Duodenal mucosa (tissue), 2 donors: Measurements from ENCODE around the gene SLC39A5.

Experiments
- H3K27ac ChIP-seq: one replicate; pipeline ENCODE4 v1.7.0; 2013; ENCODE audit warnings: low read depth, low read length
- H3K27me3 ChIP-seq, 2 donors: one replicate each; pipeline ENCODE4 v1.7.0; 2013; ENCODE audit warnings: low read length in 2 of 2, control low read depth in 1 of 2; ENCODE audit not compliant: insufficient read depth in 2 of 2, control insufficient read depth in 1 of 2
- H3K36me3 ChIP-seq, 2 donors: one replicate each; pipeline ENCODE4 v1.7.0; 2013; ENCODE audit warnings: low read length in 2 of 2, control low read depth in 1 of 2; ENCODE audit not compliant: insufficient read depth in 2 of 2, control insufficient read depth in 1 of 2
- H3K4me1 ChIP-seq, 2 donors: one replicate each; pipeline ENCODE4 v1.7.0; 2013; ENCODE audit warnings: low read length in 2 of 2, control low read depth in 1 of 2; ENCODE audit not compliant: insufficient read depth in 2 of 2, control insufficient read depth in 1 of 2
- H3K4me3 ChIP-seq, 2 donors: one replicate each; pipeline ENCODE4 v1.7.0; 2013; ENCODE audit warnings: low read length in 2 of 2, low read depth in 1 of 2
- H3K9ac ChIP-seq, 2 donors: one replicate each; pipeline ENCODE4 v1.7.0; 2013; ENCODE audit warnings: low read length in 2 of 2, low read depth in 1 of 2
- H3K9me3 ChIP-seq, 2 donors: one replicate each; pipeline ENCODE4 v1.7.0; 2013; ENCODE audit warnings: low read length in 2 of 2, control low read depth in 1 of 2; ENCODE audit not compliant: control insufficient read depth in 1 of 2

SLC39A5 gene

DNA sequence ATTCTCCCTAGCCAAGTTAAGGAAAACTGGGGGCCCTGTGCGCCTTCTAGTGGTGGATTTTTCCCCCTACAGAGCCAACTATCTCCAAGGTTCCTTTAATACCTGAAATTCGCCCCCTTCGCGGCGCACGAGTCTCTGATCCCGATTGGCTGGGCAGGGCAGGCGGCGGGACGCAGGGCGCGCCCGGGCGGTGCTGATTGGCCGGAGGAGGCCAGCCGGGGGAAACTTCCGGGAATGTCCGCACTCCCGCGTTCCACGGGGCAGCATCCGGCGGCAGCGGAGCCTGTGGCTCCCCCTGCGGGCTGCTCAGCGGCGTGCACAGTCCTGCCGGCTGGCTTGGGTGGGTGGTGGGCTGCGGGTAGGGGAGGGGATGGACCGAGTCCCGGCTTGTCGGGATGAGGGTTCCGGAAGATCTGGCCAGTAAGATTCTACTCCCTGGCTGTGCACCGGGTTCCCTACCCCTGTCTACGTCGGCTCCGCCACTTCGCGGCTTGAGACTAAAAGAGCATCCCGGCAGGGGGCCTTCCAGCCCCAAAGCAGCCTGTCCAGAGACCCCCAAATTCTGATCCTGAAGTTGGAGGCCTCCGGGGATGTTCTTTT lies 5.6 kb upstream of the SLC39A5 start, which contains the start of gene NABP2:
Gene NABP2, plus strand, starts transcription at position 241 of the 600 bp plus-strand sequence. CDS start 515 bp downstream, outside the sequence.
- Histone ChIP-seq H3K36me3 (peaks cover 0 to 8% of the 10 kb centered on the region in 2 donors), H3K27ac (peak within 1 kb of the TSS; percentile 22), H3K4me3 (peak within 1 kb of the TSS; percentile 69 to 86), H3K27me3 (no peaks in the 10 kb centered on the region), H3K9ac (peak within 1 kb of the TSS; percentile 60 to 85), H3K9me3 (no peaks in the 10 kb centered on the region), H3K4me1 (peaks cover 21 to 46% of the 10 kb centered on the region in 2 donors)

GRCh38 chr12:56224954-56225353 lies 4.9 kb upstream of the SLC39A5 start:
- Histone ChIP-seq H3K36me3 (peaks cover 0 to 8% of the 10 kb centered on the region in 2 donors), H3K4me1 (peaks cover 24 to 48% of the 10 kb centered on the region in 2 donors), H3K4me3 (peak overlapping the region; percentile 69 to 86), H3K9me3 (no peaks in the 10 kb centered on the region), H3K27ac (no peak overlapping the region), H3K9ac (peak overlapping the region; percentile 60 to 85), H3K27me3 (no peaks in the 10 kb centered on the region)

DNA sequence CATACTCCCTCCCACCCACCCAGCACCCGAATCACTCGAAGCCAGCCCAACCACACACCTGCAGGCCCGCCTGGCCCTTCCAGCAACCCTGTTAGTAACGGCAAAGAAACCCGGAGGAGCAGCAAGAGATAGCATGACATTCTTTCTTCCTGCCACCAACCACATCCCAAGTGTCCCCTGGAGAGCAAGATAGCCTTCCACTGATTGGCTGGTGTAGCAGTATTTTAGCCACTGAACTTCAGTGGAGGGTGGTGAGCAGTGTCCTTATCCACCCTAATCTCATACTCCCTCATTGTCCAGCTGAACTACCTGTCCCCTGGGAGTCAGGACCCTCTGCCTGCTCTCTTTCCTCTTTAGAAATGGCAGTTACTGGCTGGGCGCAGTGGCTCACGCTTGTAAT lies 769 bp upstream of the SLC39A5 start:
- Histone ChIP-seq H3K4me3 (no peak overlapping the region), H3K36me3 (peaks cover 0 to 8% of the 10 kb centered on the region in 2 donors), H3K4me1 (peaks cover 12 to 29% of the 10 kb centered on the region in 2 donors), H3K27me3 (no peaks in the 10 kb centered on the region), H3K9me3 (no peaks in the 10 kb centered on the region), H3K9ac (no peak overlapping the region), H3K27ac (no peak overlapping the region)

DNA sequence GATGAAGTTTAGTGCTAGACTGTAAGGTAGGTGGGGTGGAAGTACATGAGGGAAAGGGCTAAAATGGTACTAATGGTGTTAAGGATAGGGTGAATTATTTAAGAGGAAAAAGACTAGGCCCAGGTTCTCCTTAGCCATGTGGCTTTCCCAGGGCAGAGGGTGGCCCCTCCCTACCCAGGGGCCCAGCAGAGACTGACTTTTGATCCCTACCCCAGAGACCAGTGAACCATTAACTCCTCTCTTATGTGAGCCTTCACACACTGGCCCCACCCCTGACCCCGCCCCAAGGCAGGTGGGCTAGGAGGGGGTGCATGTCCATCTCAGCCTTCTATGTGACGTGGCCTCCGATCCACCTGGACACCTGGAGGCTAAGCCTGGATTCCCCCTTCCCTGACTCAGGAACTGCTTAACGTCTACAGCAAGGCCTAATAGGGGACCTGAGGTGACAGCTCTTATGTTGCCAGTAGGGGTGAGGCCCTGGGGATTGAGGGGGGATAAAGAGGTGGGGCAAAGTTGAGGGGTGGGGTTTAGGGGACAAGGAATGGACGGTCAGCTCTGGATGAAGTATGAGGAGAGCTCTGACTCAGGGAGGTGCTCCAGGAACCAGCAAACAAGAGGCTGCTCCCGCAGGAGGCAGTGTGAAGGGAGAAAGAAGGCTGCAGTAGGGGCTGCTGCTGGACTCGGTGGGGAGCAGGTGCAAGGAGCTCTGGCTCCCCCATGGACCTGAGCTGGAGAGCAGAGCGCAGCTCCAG lies 757 bp downstream of the SLC39A5 start:
- H3K9me3 ChIP-seq = no peaks in the 10 kb centered on the region
- H3K36me3 ChIP-seq = peaks cover 0 to 15% of the 10 kb centered on the region in 2 donors
- H3K9ac ChIP-seq = peak overlapping the region; percentile 80 to 95
- peak overlapping the region; percentile 76 for H3K27ac ChIP-seq
- H3K27me3 ChIP-seq = no peaks in the 10 kb centered on the region
- peaks cover 12 to 17% of the 10 kb centered on the region in 2 donors for H3K4me1 ChIP-seq
- H3K4me3 ChIP-seq = peak overlapping the region; percentile 72 to 82

GRCh38 chr12:56231184-56231582 lies 1.3 kb downstream of the SLC39A5 start:
- no peak overlapping the region for H3K27ac ChIP-seq
- peaks cover 12 to 17% of the 10 kb centered on the region in 2 donors for H3K4me1 ChIP-seq
- H3K36me3 ChIP-seq = peaks cover 4 to 17% of the 10 kb centered on the region in 2 donors
- H3K9me3 ChIP-seq = no peaks in the 10 kb centered on the region
- peak overlapping the region; percentile 80 to 95 for H3K9ac ChIP-seq
- H3K27me3 ChIP-seq = no peaks in the 10 kb centered on the region
- peak overlapping the region; percentile 72 to 82 for H3K4me3 ChIP-seq

DNA sequence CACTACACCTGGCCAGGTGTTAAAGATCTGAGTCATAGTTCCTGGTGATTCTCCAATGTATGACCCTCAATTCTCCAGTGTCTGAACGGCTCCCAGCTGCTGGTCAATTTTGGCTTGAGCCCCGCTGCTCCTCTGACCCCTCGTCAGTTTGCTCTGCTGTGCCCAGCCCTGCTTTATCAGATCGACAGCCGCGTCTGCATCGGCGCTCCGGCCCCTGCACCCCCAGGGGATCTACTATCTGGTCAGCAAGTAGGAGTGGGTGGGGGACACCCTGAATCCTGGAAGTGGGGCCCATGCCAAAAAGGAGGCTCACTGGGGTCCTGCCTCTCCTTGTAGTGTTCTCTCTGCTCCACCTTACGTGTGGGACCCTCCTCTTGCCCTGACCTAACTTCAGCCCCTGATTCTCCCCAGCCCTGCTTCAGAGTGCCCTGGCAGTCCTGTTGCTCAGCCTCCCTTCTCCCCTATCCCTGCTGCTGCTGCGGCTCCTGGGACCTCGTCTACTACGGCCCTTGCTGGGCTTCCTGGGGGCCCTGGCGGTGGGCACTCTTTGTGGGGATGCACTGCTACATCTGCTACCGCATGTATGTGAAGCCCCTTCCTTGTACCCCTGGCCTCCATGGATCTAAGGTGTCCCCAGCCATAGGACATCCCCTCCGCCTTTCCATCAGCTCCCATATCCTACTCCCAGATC lies 5.0 kb downstream of the SLC39A5 start:
- Histone ChIP-seq H3K9ac (no peak overlapping the region), H3K36me3 (peaks cover 6 to 37% of the 10 kb centered on the region in 2 donors), H3K27ac (no peak overlapping the region), H3K4me3 (no peak overlapping the region), H3K4me1 (peaks cover 9 to 14% of the 10 kb centered on the region in 2 donors), H3K27me3 (no peaks in the 10 kb centered on the region), H3K9me3 (no peaks in the 10 kb centered on the region)

GRCh38 chr12:56236091-56236490 lies 6.2 kb downstream of the SLC39A5 start:
- Histone ChIP-seq H3K27me3 (no peaks in the 10 kb centered on the region), H3K27ac (no peak overlapping the region), H3K9ac (no peak overlapping the region), H3K4me1 (peaks cover 5 to 8% of the 10 kb centered on the region in 2 donors), H3K4me3 (no peak overlapping the region), H3K36me3 (peaks cover 6 to 44% of the 10 kb centered on the region in 2 donors), H3K9me3 (no peaks in the 10 kb centered on the region)

- H3K27me3 ChIP-seq = no peaks in the 10 kb centered on the region
- H3K9ac ChIP-seq = no peak overlapping the region
- H3K4me3 ChIP-seq = no peak overlapping the region
- H3K27ac ChIP-seq = no peak overlapping the region
- no peaks in the 10 kb centered on the region for H3K9me3 ChIP-seq
- H3K36me3 ChIP-seq = peaks cover 13 to 53% of the 10 kb centered on the region in 2 donors
- H3K4me1 ChIP-seq = peaks cover 5 to 8% of the 10 kb centered on the region in 2 donors
Measured at GRCh38 chr12:56236985-56237384, 7.1 kb downstream of the SLC39A5 start.

DNA sequence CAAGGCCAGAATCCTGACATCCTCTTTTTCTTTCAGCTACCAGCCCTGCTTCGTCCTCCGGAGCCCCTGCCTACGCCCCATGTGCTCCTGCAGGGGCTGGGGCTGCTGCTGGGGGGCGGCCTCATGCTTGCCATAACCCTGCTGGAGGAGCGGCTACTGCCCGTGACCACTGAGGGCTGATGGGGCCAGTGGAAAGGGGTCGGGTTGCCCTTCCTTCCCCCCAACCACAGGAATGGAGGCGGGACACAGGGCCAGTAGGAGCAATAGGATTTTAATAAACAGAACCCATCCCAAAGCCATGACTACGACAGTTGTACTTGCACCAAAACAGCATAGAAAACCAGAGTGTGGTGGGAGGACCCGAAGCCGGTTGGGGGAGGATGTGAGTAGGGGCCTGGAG lies 7.7 kb downstream of the SLC39A5 start:
- Histone ChIP-seq H3K27me3 (no peaks in the 10 kb centered on the region), H3K4me1 (peaks cover 2 to 6% of the 10 kb centered on the region in 2 donors), H3K27ac (no peak overlapping the region), H3K4me3 (no peak overlapping the region), H3K9me3 (no peaks in the 10 kb centered on the region), H3K9ac (no peak overlapping the region), H3K36me3 (peaks cover 18 to 59% of the 10 kb centered on the region in 2 donors)
